Occipital lobe (tissue), 2 donors: Measurements from ENCODE around the gene SEC14L6. TPM values are rescaled to one million over a fixed set of nuclear protein-coding genes. Genes with fewer than 3 reads are reported as not detected.
"Not testable (repeated sequence)": the region's sequence is repeated elsewhere in the genome, so short reads cannot be mapped to it uniquely, and the experiment has no call there.

Experiments used
- DNase-seq: peaks from one replicate; lab custom pipeline; 2025; lab: John Stamatoyannopoulos, UW
- total RNA-seq: library from RNA; depleted of rRNA; stranded (reverse); fragments of >200 nt; gene quantifications from one replicate; pipeline ENCODE4 v1.2.3, GENCODE V29; 2014

SEC14L6 gene
- 1.4 TPM for total RNA-seq

GRCh38 chr22:30546616-30547015 lies at the start of gene SEC14L6:
Gene SEC14L6, minus strand, starts transcription at chr22:30546741. Its CDS starts 59 bp downstream, at chr22:30546682.
- DNase-seq, result no peak

- DNase-seq, result no peak
Measured at GRCh38 chr22:30596199-30596598, 49.7 kb upstream of the SEC14L6 start.

GRCh38 chr22:30592360-30592713 lies 45.8 kb upstream of the SEC14L6 start:
- not testable (repeated sequence) for DNase-seq

GRCh38 chr22:30591588-30592359 lies 45.2 kb upstream of the SEC14L6 start, which contains the start of gene PES1:
Gene PES1, minus strand, starts transcription at chr22:30591910. Its CDS starts 77 bp downstream, at chr22:30591833.
- peak; percentile 94 for DNase-seq

GRCh38 chr22:30591191-30591587 lies 44.6 kb upstream of the SEC14L6 start:
- DNase-seq, result no peak

- DNase-seq, result no peak
Measured at GRCh38 chr22:30586414-30586813, 39.9 kb upstream of the SEC14L6 start.

- no peak for DNase-seq
Measured at GRCh38 chr22:30584441-30584840, 37.9 kb upstream of the SEC14L6 start.

- DNase-seq, result no peak
Measured at GRCh38 chr22:30582788-30583545, 36.4 kb upstream of the SEC14L6 start.

GRCh38 chr22:30582051-30582450 lies 35.5 kb upstream of the SEC14L6 start:
- no peak for DNase-seq

GRCh38 chr22:30580896-30581295 lies 34.4 kb upstream of the SEC14L6 start:
- no peak for DNase-seq

GRCh38 chr22:30578481-30578880 lies 31.9 kb upstream of the SEC14L6 start:
- no peak for DNase-seq

GRCh38 chr22:30575859-30576258 lies 29.3 kb upstream of the SEC14L6 start:
- no peak for DNase-seq

GRCh38 chr22:30574997-30575671 lies 28.6 kb upstream of the SEC14L6 start:
- DNase-seq, result peak; percentile 58

GRCh38 chr22:30574095-30574981 lies 27.8 kb upstream of the SEC14L6 start, which contains the start of gene GAL3ST1:
Gene GAL3ST1, minus strand, starts transcription at chr22:30574665. Its CDS starts 17,273 bp downstream, at chr22:30557392.
- peak; percentile 78 for DNase-seq

GRCh38 chr22:30573594-30574094 lies 27.1 kb upstream of the SEC14L6 start:
- no peak for DNase-seq

- DNase-seq, result no peak
Measured at GRCh38 chr22:30572840-30573593, 26.5 kb upstream of the SEC14L6 start.

- no peak for DNase-seq
Measured at GRCh38 chr22:30572210-30572609, 25.7 kb upstream of the SEC14L6 start.

GRCh38 chr22:30569674-30570202 lies 23.2 kb upstream of the SEC14L6 start:
- no peak for DNase-seq

GRCh38 chr22:30568137-30568805 lies 21.7 kb upstream of the SEC14L6 start:
- DNase-seq, result no peak
